HG03520 (cell line): ENCODE results near the gene ASB7.
"Not testable (repeated sequence)": the region's sequence is repeated elsewhere in the genome, so short reads cannot be mapped to it uniquely, and the experiment has no call there.

Experiments
- ATAC-seq: cut with Tn5 transposase; IDR thresholded peaks from one replicate; pipeline ENCODE4 v1.9.1; 2021; ENCODE audit warnings: mild to moderate bottlenecking, moderate library complexity; ENCODE audit not compliant: unreplicated experiment

The ASB7 gene, protein sequence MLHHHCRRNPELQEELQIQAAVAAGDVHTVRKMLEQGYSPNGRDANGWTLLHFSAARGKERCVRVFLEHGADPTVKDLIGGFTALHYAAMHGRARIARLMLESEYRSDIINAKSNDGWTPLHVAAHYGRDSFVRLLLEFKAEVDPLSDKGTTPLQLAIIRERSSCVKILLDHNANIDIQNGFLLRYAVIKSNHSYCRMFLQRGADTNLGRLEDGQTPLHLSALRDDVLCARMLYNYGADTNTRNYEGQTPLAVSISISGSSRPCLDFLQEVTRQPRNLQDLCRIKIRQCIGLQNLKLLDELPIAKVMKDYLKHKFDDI

DNA sequence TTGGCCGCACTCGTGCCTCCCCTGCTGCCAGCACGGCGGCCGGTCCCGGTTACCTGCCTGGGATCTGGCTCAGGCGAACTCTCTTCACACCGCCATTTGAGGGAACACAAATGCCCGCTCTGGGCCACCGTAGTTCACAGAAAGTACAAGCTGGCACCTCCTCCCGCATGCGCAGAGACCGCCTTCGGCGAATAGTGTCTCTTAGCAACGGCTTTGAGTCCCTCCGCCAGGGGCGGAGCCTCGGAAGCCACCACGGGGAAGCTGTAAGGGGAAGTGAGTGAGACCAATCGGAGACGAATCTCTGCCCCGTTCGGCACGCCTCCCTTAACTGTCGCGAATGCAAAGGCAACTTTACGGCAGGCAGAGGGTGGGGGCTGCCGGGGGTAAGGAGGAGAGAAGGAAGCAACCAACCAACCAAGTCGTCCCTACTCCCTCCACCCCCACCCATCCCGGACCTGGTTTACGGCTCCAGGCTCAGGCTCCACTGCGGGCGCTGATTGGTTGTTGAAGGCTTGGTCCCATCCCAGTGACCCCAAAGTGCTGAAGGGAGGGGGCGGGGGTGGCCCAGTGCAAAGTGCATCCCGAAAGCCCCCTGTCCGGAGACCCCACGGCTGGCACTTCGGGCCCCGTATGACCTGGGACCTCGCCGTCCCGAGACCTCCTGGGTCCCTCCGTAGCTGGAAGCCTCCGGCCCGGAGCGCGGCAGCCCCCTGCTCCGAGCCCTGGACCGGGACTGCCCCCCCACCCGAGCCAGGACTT, at the start of gene ASB7, which contains the start of gene LINS1:
ASB7 (plus strand) TSS at position 526 of the 759 bp plus-strand sequence. CDS start 9,628 bp downstream, outside the sequence.
LINS1 (minus strand) TSS at position 121 of the 759 bp plus-strand sequence. CDS start 21,342 bp downstream, outside the sequence.
- peak; percentile 84 for ATAC-seq

DNA sequence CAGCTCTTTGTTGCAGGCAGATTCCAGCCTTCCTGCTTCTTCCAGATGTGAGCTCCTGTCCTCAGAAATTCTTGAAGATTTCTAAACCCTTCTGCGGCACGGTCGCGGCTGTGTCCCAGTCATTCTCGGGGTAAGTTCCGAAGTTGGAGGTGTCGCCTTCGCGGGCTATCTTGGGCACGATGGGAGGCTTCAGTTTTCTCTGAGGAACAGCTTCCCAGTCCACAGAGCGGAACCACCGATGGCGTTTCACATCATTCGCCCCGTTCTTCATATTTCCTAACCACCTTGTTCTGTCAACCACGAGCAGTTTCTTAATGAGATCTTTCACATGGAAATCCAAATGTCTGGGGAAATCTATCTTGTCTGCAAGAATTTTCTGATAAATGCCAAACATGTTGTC, 48.9 kb upstream of the ASB7 start:
- ATAC-seq, result no peak

DNA sequence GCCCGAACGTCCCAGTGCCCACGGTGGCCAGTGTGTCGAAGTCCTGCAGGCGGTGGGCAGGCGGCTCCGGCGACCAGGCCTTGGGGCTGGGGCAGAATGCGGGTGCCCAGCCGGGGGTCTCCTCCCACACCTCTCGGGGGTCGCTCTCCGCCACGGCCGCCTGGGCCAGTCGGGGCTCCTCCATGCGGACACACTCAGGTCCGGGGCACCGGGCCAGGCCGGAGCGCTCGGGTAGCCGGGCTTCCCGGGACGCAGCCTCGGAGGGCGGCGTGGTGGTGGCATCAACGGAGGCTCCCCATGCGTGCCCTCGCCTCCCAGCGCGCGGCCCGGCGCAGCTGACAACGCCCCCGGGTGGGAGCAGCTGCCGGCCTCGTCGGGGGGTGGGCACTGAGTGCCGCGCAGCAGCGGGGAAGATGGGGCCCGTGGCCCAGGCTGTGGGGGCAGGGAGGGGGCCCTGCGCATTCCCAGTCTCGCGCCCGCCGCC, 43.6 kb upstream of the ASB7 start:
- no peak for ATAC-seq

DNA sequence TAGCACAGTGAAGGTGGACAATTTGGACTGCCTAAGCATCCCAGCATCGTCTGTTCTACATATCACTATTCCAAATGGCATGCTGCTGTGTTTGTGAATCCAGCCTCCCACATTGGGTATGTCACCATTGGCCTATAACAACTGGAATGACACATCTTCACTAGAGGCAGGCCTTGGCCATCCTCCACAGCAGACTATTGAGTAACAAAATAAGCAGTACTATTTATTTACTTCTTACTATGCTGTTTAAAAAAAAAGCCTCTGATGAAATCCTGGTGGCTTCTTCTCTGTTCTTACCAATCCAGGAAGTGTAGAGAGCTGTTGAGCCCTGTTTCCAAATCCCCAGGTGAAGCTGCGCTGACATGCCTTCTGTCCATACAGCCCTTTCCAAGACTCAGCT, 43.1 kb upstream of the ASB7 start:
- ATAC-seq, result no peak

DNA sequence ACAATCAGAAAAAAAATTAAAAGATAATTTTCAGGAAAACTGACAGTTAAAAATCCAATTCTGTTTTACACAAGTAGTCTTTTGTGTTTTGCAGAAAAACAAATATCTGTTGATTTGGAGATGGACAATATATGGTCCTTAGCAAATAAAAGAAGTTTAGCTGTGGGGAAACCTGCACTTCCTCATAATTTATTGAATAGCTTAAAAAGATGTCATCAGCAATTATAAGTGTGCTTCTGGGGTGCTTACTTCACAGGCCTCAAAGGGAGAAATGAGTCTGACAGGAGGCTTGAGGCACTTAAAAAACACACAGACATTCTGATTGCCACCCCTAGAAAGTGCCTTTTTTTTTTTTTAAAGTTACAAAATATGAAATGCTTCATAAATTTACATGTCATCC, 42.1 kb upstream of the ASB7 start:
- ATAC-seq, result no peak

DNA sequence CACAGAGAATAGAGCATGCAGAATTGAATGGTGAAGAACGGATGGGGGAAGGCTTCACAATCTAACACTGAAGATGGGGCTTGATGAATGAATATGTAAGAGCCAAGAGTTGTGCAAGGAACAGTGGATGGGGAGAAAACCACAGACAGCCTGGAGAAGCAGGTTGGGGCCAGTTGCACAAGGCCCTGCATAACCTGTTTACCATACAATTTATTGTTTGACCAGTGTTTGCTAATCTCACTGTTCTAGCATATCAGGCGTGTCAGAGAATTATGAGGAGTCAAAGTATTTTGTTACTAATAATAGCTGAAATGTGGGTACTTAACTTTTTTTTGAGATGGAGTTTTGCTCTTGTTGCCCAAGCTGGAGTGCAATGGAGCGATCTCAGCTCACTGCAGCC, 36.8 kb upstream of the ASB7 start:
- no peak for ATAC-seq

DNA sequence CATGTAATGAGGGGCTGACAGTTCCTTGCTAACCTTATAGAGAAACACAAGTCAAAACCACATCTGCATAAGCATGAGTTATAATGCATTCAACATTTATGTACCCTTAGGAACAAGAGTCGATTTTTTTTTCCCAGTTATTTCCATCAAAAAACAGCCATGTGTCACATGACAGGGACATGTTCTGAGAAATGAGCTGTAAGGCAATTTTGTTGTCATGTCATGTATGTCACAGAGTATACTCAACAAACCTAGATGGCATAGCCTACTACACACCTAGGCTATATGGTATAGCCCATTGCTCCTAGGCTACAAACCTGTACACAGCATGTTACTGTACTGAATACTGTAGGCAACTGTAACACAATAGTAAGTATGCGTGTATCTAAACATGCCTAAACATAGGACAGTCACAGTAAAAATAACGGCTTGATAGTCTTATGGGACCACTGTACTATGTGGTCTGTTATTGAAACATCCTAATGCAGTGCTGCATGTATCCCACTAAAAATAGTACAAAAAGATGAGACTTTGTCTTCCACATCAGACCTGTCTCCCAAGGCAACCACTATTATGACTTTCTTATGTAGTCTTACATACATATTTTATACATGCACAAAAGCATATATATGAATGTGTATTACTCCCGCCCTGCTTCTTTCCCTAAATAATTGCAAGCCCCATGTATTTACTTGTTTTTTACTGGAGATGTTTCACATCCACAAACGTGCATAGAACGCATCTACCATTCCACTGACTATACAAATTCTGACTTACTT, 35.4 kb upstream of the ASB7 start:
- no peak for ATAC-seq

DNA sequence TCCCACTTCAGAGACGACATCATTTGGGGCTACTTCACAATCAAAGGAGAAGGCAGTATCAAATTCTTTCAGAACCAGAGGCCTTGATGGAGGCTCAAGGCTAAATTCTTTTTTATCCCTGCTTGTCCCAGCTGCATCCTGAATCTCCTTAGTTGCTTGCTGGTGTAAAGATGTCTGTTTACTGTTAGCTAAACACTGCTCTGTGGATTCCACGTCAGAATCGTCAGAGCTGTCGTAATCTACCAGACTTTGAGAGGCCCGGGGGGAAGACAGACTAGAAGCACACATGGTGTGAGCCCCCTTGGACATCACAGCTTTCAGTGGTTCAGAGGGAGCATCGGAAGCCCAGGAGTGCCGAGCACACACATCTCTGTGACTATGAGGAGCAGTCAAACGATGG, 33.0 kb upstream of the ASB7 start:
- no peak for ATAC-seq

DNA sequence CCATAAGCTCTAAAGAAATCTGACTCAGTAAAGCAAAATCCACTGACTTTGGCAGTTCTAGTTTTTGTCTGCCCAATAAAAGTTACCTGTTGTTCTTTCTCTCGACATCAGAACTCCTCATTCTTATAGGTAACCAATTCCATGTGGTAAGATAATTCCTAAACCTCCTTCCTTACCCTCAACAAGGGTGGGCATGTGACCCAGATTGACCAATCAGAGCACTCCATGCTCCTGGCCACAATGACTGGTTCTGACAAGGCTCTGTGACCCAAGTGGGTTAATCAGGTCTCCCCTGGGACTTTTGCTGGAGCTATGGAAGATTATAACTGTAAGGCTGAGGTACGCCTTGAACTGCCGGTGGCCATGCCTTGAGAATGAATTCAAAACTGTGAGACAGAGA, 32.1 kb upstream of the ASB7 start:
- no peak for ATAC-seq

DNA sequence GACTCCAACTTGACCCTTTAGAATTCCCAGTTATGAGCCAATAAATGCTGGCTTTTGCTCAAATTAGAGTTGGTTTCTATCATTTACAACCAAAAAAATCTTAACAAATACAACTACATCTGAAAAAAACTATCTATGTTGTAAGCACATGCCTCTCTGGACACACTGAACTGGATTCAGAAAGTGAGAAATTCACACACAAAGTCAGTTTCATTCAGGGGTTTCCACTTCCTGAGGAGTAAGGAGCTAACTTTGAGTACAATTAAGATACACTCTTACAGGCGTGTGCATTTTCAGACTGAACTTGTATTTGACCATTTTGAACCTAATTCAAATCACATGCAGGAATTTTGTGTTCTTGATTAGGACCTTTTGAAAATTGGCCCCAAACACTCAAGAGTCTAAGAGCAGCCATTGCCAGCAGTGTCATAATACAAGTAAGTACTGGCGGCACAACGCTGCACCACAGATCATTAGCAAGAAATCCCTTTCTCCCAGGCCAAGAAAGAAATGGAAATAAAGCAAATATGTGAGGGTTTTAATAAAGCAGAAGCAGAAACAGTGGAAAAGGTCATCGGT, 31.6 kb upstream of the ASB7 start:
- peak; percentile 64 for ATAC-seq

DNA sequence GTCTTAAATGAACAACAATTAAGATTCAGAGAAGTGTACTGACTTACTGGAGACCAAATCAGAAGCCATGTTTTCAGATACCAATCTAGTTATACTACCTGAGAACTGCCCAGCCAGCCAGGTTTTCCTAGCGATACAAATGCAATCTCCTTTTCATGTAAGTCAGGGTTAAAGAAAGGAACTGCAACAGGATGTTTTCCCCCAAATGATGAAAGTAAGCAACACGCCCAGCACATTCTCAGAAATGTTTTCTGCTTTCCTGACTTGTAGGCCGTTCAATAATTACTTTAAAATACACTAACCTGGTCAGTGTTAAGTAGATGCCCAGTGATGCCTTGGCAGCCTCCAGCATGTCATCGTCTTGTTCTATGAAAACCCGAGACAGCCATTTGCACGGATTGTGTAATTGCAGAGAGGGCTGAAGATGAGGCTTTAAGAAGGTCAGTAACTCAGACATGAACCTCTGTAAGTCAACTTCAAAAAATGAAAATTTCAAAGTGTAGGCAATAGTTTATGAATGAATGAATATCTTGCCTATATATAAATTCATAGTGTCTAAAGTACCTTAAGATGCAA, 30.7 kb upstream of the ASB7 start:
- no peak for ATAC-seq

DNA sequence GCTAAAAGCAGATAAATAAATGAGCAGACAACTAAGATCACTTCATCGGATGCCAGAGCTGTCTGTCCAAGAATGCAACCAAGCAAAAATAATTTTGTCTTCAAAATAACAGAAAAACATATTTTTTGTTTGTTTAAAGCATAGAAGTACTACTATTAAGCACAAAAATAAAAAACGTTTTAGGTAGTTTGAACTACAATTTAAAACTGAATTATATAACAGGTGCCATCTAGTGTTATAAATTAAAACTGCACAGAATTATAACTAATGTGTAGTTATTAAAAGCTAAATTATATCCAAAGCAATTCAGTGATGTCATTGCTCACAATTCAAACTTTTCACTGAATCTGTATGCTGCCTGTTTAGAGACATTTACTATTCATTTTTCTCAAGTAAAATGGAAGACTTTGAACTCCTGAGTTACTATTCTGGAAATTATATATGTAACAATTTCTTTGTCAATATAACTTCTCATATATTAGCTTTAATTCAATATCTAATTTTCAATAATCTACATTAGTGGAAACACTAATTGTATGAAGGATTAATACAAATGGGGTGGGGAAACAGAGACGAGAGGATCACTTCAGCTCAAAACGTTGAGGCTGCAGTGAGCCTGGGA, 29.9 kb upstream of the ASB7 start:
- no peak for ATAC-seq

DNA sequence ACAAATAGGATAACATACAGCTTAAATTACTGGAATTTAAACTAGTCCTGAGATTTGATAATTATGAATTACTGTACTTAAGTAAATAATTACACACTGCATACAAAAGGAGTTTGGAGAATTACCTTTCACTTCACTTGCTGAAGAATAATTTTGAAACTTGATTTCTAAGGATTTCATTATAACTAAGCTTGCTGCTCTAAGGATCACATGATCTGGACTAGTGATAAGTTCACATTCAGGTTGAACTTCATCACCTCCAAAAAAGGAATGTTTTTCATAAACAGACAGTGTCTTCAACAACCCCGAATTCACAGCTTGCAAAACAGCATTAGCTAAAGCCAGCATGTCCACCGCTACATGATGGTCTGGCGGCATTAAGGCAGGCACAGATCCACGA, 28.9 kb upstream of the ASB7 start:
- no peak for ATAC-seq

DNA sequence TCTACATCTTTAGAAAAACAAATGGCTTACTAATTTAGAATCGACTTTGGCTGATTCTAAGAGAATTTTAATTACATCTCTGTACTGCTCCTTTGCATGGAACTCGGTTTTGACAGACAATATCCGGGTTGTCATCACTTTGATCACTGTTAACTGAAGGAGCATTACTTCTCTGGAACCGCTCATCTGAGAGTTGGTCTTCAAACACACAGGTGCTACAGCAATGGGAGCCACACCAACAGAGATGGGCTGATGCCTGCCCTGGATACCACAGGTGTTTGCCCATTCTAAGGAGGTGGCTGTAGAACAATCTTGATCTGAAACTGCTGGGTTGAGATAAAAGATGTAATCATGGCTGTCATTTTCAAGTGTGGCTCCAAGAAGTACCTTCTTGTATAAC, 22.0 kb upstream of the ASB7 start:
- ATAC-seq, result no peak

DNA sequence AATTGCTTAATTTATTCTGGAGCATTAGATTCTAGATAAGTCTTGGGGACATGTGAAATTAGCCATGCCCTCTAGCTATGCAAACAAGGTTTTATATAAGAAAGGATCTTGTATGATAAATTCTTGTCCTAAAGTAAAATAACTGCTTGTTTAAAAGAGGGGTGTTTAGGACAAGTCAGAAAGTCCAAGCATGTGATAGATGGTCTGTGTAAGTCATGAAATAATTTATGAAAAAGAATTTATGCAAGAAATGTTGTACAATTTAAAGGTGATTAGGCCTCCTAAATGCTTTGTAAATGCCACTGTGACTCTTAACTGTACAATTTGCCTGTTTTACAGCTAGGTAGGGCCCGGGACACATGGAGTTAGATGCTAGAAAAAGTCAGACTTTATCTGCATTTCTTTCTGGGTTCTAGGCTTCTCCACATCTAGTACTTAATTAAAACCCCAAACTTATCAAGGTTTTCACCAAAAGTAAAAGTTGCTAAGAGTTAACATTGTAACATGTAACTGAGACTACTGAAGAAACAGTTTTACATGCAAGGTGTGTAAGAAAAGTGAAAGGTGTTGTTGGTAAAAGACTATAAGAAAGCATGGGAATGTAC, 13.6 kb upstream of the ASB7 start:
- no peak for ATAC-seq

DNA sequence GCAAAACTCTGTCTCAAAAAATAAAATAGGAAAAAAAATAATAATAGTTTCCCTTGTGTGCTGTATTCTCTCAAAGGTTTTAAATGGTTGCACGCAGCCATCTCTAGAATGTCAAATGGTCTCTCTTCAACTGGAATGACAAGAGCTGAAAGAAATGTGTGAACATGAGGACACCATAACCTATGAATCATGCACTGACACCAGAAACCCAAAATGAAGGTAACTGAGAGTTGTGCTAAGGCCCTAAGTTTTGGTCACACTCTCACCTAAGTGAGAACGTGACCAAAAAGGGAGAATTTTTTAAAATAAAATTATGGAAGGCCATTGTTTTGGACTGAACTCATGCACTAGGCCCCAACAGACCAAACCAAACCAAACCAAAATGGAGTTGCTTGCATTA, 11.2 kb upstream of the ASB7 start:
- ATAC-seq, result not testable (repeated sequence)

DNA sequence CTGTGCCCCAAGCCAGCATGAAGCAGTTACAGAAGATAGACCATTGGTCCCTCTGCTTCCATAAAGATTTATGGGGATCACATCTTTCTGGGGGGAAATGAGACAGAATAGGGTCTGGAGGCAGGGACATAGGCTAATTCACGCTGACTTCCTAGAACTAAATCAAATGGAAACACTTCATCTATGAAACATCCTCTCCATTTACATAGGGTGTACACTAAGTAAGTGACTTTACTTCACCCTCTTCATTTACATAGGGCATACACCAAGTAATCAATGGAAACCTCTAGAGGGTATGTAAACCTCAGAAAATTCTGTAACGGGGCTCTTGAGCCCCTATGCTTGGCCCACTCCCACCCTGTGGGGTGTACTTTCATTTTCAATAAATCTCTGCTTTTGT, 10.6 kb upstream of the ASB7 start:
- ATAC-seq, result no peak

DNA sequence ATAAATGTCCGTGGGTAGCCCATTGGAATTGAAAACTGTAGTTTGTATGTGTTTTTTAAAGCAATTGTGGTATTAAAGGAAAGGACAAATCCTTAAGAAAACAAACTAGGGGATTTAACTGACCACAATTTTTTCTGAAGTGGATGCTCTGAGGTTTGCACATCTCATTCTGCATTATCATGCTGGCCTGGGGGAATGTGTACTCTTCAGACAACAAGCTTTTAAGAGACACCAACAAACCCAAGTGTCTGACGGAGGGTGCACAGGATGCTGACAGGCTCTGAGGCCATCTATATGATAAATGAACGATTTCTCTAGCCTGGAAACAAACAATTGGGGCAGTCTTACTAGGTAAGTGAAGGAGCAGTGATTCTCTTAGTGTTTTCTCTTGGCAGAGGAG, 9.5 kb upstream of the ASB7 start:
- no peak for ATAC-seq

DNA sequence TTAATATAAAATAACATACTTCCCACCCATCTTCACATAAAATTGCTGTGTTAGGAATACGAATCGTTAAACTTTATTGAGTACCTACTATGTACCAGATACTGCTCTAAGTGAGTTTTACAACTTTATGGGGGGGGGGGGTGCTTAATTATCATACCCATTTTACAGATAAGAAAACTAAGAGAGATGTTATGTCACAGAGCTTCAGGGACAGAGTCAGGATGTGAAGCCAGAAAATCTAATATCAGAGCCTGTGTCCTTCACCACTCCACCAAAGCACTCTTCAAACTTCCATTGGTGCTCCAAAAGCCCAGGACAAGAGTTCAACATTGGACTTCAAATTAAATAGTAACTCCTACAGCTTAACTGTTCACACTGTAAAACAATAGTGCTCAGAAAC, 9.0 kb upstream of the ASB7 start:
- no peak for ATAC-seq

DNA sequence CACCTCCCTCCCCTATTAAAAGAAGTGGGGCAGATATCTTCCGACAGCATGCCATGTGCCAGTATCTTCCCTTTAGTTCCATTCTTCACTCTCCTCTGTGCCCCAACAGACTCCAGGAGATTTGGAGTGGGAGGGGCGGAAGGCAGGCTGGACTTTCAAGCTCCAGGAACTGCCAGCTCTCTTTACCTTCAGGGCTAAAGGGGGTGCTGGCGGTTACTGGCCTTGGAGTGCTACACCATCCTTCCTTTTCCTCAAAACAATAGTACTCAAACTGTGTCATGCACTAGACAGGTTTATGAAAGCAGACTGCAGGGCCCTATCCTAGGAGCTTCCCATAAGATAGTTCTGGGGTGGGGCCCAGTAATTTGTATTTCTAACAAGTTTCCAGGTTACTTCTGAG, 6.4 kb upstream of the ASB7 start:
- no peak for ATAC-seq
